ENCODE data around the gene ZNF217.
"Not testable (repeated sequence)": the region's sequence is repeated elsewhere in the genome, so short reads cannot be mapped to it uniquely, and the experiment has no call there.

The ZNF217 gene

DNA sequence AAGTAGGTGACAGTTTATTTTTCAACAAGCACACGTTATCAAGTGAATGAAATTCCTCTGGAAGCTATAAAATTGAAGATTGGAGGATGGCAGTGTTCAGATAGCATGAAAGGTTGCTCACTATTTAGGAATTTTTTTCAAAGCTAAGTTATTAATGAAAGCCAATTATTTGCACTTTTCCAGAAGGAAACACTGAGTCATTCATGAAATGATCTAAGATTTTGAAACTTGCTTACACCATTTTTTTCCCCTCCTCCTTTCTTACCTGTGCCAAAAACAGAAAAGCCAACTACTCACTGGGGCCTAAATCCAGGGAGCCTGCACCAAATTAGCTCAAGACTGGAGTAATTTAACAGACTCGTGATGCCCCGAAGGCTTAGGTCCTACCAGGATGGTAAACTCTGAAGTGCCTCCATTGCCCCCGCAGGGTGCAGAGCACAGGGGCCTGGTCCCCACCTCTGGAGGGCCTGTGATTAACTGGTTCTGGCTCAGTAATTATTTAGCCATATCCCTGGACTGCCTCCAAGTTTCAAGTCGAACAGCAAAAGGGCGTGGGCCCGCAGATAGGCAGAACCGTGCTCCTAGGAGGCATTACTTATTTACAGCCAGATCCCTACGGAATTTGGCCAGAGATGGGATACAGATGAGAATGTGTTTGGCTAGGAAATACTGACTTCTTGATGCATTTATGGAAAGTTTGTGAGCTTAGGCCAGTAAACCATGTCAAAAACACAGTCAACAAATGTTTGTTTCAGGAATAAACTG is 28.0 kb upstream of the ZNF217 start:
- no peak for DNase-seq

DNA sequence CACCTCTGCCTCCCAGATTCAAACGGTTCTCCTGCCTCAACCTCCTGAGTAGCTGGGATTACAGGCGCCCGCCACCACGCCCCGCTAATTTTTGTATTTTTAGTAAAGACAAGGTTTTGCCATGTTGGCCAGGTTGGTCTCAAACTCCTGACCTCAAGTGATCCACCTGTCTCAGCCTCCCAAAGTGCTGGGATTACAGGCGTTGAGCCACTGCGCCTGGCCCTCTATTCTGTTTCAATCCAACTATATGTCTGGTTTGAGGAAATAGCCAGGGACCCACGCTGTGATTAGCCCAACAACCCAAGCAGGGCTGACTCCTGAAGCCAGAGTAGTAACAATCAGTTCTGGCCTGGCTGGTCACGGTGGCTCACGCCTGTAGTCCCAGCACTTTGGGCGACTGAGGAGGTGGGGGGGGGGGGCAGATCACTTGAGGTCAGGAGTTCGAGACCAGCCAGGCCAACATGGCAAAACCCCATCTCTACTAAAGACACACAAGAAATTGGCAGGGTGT is 24.9 kb upstream of the ZNF217 start:
- not testable (repeated sequence) for DNase-seq

DNA sequence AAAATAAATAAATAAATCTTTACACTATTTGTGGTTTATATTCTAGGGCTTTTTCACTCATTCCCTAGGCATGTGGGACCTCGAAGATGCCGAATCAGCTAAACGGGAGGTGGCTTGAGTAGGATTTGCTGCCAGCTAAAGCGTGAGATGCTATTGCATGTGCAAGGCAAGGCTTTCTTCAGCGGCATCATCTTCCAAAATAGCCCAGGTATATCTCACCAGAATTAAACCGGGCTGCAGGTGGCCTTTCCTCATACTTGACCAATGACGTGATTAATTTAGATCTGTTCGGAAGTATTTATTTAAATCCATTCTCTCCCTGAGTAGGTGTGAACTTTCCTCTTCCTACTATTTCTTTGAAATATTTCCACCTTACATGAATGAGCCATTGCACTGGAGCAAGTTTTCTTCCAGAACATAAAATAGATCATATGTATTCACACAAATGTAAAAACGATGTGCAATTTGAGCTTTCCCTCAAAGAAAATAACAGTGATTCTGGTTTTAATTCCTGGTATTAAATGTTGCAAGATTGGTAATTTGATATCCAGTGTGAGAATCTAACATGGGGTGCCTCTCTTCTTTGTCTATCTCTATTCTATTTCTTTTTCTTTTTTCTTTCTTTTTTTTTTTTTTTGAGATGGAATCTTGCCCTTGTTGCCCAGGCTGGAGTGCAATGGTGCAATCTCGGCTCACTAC is 24.3 kb upstream of the ZNF217 start:
- no peak for DNase-seq

DNA sequence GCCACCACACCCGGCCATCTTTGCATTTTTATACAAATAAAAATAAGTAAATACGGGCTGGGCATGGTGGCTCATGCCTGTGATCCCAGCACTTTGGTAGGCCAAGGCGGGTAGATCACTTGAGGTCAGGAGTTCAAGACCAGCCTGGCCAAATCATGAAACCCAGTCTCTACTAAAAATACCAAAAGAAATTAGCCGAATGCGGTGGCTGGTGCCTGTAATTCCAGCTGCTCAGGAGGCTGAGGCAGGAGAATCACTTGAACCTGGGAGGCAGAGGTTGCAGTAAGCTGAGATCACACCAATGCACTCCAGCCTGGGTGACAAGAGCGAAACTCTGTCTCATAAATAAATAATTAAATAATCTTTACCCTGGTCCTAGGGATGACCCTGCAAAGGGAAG is 22.9 kb upstream of the ZNF217 start:
- DNase-seq = not testable (repeated sequence)

DNA sequence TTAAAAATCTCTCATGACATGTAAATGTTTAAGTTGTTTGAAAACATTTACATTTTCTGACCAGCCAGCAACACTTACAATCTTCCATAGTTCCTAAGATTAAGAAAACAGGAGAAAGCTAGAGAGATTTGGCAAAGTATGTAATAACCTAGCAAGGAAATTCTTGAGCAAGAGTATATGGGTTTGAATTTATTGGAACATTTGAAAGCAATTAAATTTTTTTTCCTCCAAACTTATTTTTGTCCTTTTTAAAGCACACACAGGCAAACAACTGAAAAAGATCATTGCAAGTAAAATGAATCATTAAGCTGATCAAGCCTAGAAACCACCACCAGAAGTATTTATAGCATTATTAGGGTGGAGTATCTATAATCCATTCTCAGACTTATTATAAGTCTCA is 20.1 kb upstream of the ZNF217 start:
- DNase-seq = no peak

DNA sequence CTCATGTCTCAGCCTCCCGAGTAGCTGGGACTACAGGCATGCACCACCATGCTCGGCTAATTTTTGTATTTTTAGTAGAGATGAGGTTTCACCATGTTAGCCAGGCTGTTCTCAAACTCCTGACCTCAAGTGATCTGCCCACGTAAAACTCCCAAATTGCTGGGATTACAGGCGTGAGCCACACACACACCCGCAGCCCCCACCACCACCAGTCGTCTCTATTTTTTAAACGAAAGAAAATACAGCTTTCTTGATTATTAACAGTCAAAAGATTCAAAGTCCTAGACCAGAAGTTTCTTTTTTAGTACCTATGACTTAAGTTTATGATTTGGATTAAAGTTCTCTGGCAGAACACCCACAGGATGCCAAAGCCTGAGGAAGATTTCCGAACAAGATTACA is 18.6 kb upstream of the ZNF217 start:
- DNase-seq = not testable (repeated sequence)

DNA sequence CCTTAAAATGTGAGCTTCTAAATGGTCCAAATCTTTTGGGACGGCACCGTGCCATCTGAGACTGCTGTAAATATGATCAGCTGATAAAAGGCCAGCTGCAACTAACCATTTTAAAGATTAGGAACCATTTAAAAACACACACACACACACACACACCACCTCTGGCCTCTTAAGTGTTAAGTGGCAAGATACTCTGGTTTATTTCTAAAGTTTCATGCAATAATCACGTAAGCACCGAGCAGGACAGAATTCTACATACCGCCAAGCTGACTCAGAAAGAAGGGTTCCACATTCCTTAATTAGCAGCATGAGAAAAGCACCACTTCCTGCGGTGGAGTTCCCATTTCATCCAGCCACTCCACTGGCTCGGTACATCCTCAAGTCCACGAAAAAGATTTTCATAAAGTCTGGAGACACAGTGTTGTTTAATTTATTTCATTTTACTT is 17.8 kb upstream of the ZNF217 start:
- DNase-seq = no peak

DNA sequence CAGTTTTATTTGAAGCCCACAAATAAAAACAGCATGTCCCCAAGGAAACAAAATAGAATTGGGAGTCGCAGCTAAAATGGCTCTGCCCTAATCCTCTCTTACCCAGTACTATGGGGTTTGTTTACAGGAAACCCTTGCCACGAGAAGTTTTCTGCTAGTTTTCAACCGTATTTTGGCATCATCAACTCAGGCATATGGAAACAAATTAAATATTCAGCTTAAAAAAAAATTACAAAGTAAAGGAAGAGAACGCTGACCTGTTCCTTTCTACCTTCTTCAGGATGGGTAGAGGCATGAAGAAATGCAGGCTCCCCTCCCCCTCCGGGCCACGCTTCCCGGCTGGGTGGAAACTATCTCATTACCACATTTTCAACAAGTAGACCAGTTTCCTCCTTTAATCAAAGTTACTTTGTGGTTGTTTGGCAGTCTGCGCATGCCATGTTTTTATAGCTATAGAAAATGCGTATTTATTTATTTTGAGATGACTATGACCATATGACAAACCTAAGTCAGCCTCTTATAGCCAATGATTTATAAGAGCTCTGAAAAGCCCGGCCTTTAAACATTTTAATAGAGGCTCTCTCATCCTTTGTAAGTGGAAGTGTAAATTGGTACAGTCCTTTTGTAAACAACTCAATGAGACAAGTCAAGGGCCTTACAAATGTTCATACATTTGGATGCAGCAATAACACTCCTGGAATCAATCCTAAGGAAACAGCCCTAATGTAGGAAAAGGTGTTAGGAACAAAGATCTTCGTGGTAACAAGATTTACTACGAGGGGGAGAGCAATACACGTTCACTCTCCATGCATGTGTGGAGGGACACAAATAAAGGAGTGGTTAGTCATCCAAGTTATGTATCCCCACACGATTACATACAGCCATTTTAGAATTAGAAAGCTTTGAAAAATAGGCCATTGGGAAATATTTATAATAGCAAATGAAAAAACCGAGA is 16.1 kb upstream of the ZNF217 start:
- peak; percentile 81 for DNase-seq

DNA sequence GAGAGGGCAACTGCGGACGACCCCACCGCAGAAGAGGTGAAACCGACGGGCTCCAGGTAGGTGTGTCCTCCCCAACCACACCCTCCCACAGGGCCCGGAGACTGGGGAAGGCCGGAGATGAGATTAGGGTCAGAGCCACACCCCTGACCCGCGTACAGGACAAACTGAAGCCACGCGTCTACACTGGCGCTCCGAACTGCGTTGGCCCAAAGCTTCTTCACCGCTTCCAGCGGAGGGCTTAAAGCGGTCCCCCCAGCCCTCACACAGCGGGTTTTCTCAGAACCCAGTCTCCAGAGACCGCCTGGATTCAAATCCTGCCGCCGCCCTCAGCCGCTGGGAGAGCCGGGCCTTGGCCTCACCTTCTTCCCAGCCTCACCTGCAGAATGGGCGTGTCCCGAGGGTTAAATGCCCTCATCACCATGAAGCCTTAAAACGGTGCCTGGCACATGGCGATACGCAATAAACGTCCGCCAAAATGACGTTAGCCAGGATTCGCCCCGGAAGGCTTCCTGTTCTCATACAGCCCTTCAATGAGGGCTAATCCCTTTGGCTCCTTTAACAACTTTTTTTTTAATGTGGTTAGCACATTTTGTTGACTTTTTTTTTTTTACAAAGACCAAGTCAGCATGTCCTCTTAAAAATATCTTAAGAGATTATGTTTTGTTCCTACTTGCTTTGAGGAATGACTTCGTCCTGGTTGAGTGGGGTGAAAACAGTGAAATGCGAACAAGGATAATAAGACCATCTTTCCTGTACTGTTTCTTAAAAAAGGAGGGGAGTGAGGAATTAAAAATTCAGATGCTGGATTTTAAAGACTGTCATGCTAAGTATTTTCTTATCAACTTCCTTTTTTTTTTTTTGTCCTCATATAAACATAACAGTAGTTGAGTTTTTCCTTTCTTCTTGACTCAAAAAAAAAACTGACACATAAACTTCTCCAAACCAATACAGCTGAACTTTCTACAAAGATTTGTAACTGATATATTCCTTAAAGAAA is 15.1 kb upstream of the ZNF217 start:
- peak; percentile 55 for DNase-seq

DNA sequence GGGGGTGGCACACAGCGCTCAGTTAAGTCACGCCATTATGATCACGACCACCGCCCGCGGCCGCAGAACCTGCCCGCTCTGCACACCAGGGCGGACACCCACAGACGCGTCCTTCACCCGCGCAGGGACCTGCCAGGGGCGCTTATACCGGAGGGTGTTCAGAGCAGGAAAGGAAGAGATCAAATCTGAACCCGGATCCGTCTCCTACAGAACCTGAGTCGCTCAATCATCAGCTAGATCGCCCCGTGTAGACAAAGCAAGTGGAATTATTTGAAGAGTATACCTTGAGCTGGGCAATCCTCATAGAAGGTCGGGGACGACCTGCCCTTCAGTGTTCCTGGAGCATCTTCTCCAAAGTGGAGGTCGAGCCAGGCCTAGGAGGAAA is 14.4 kb upstream of the ZNF217 start:
- no peak for DNase-seq

DNA sequence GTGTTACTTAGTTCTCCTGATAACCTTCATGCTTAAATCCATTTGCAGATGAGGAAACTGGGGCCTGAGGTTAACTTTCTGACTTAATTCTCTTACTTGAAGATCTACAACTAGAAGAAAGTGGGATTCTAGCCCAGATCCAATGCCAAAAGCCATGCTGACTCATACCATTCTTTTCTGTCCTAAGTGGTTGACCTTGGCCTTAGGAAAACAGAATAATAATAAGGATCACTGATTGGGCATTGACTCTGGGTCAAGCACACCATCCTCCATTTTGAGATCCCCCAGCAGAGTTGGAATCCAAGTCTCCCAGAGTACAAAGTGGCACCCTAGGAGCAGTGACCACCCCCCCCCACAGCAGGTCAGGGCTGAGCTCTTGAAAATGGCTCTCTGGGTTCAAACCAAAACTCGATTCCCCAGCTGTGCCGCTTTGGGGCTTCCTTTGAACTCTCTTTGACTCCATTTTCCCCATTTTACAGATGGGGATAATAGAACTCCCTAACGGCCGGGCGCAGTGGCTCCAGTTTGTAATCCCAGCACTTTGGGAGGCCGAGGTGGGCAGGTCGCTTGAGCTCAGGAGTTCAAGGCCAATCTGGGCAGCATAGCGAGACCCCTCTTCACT is 12.8 kb upstream of the ZNF217 start:
- DNase-seq = no peak

DNA sequence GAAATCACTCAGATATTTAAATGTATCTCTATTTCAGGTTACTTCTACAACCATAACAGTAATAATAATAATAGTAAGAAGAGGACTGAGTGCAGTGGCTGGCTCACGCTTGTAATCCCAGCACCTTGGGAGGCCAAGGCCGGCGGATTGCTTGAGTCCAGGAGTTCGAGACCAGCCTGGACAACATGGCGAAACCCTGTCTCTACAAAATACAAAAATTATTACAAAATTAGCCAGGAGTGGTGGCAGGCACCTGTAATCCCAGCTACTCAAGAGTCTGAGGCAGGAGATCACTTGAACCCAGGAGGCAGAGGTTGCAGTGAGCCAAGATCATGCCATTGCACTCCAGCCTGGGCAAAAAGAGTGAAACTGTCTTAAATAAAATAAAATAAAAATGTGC is 11.8 kb upstream of the ZNF217 start:
- not testable (repeated sequence) for DNase-seq

DNA sequence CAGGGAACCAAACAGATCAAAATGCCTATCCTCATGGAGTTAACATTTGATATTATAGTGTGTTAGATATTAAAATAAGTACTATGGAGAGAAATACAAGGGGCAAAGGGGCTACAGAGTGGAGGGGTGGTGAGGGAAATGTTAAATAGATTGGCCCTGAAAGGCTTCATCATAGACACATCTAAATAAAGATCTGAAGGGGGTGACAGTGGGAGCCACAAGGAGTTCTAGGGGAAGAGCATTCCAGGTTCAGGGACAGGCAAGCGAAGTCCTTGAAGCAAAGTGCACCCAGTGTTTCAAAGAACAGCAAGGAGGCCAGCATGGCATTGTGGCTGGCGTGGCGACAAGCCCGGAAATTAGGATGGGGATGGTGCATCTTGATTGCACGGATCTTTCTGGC is 11.2 kb upstream of the ZNF217 start:
- DNase-seq = not testable (repeated sequence)

DNA sequence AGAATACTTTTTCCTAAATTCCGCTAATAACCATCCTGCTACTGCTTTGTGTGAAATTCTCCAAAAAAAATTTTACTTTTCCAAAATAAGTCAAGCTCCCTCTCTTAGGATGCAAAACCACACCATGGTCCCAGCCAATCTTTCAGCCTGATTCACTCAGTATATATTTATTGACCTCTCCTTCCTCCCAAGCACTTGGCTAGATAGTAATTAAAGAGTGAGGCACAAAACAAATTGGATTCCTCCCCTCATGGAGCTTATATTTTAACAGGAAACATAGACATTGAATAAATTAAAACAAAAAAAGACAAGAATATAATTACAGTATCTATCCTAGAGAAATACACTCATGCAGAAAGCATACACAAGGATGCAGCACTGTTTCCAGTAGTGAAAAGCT is 9.0 kb upstream of the ZNF217 start:
- no peak for DNase-seq

DNA sequence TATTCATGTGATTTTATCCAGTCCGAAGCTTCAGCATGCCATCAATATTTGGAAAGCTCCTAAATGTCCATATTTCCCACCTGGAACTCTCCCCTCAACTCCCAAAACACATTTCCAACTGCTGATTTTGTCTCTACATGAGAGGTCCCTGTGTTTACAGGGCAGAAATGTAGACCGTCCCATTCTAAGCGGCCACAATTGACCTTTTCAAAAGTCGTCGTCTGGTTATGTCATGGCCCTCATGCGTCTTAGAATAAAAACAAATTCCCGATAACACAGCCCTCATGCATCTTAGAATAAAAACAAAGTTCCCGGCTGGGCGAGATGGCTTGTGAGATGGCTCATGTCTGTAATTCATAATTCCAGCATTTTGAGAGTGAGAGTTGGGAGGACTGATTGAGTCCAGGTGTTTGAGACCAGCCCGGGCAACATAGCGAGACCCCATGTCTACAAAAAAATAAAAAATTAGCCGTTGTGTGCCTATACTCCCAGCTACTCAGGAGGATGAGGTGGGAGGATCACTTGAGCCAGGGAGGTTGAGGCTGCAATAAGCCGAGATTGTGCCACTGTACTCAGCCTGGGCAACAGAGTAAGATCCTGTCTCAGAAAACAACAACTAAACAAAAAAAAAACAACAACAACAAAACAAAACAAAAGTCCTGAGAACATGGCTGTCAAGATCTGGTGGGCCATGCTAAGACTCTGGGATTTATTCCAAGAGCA is 6.4 kb upstream of the ZNF217 start:
- no peak for DNase-seq

DNA sequence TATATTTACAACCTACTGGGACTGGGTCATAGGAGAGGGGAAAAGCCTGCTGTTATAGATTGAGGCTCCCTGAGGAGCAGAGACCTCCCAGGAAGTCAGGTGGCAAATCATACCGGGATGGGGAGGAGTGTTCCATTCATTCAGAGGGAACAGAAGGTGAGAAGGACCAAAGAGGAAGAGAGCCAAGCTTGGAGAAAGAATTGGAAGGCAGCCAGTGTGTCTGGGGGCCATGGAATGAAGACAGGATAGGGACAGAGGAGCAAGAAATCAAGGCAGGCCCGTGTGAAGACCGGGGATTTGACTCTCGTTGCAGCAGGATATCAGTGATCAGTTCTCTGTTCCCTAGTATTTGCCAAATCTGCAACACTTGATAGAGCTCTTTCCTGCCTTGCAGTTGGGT is 5.7 kb upstream of the ZNF217 start:
- no peak for DNase-seq

DNA sequence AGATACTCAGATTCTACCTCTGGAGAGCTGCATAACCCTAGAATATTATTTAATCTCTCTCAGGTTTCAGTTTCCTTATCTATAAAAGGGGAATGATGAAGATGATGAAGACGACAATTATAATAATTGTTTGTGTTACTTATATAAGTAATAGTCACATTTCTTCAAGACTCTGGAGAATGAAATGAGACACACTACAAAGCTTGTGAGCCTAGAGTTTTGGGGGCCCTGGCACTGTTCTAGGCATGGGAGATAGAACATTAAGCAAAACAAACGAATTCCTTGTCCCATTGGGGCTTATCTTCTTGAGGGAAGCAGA is 5.4 kb upstream of the ZNF217 start:
- no peak for DNase-seq

DNA sequence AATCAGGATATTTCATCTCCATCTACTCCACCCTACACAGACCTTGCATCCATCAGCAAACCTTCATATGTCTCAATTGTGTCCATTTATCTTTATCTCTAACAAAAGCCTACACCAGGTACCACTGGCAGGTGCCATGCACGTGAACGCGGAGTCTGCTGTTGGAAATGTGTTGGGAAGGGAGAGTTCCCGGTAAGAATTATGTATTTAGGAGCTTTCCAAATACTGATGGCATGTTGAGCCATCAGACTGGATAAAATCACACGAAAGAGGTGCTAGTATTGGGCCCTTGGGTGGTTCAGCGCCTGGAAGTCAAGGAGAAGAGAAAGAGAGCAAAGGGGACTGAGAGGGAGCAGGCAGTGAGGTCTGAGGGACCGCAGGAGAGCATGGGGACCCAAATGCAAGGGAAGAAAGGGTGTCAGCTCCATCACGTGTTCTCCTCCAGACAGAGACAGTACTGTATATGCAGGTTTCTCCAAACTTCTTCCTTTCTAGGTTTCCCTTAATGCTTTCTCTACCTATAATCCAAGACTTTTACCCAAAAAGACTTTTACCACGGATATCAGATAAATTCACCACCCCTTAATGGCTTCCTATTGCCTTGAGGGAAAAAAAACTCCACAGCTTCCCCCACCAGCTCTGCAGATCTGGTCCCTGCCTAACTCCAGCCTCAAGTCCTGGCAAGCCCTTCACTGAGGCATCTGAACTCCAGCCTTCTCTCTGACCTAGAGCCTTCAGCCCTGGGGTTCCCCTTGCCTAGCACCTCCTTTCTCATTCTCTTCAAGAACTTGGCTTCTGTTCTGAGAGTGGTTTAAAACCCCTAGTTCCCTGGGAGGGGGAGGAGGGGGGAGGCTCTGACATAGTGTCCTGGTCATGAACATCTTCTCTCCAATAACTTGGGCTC is 4.8 kb upstream of the ZNF217 start:
- peak; percentile 48 for DNase-seq

DNA sequence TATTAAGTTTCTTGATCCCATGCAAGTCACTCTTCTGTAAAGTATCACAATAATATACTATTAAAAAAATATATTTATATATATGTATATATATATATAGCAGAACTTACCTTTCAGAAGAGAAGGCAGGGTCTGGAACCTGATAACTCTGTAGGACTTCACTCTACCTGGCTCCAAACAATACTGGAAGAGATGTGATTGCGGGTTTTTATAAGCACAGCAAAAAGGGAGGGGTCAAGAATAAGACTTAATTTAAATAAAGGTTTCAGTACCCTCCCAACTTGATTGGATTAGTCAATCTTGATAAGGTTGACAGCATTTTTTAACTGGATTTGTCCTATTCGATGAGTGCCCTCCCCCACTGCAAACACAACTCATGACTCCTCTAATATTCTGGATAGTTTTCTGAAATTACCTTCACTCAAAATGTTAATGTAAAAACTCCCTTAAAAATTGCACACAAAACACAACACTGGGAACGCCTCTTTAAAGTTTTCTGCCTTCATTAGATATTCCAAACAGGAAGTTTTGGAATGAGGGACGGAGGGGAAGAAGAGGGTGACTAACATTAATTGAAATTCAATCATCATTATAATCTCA is 4.0 kb upstream of the ZNF217 start:
- DNase-seq = no peak
